ENCODE results near the gene NPFFR1. TPM values are rescaled to one million over a fixed set of nuclear protein-coding genes. Genes with fewer than 3 reads are reported as not detected.

The NPFFR1 gene, protein sequence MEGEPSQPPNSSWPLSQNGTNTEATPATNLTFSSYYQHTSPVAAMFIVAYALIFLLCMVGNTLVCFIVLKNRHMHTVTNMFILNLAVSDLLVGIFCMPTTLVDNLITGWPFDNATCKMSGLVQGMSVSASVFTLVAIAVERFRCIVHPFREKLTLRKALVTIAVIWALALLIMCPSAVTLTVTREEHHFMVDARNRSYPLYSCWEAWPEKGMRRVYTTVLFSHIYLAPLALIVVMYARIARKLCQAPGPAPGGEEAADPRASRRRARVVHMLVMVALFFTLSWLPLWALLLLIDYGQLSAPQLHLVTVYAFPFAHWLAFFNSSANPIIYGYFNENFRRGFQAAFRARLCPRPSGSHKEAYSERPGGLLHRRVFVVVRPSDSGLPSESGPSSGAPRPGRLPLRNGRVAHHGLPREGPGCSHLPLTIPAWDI
- total RNA-seq, result not detected in 2 replicates

DNA sequence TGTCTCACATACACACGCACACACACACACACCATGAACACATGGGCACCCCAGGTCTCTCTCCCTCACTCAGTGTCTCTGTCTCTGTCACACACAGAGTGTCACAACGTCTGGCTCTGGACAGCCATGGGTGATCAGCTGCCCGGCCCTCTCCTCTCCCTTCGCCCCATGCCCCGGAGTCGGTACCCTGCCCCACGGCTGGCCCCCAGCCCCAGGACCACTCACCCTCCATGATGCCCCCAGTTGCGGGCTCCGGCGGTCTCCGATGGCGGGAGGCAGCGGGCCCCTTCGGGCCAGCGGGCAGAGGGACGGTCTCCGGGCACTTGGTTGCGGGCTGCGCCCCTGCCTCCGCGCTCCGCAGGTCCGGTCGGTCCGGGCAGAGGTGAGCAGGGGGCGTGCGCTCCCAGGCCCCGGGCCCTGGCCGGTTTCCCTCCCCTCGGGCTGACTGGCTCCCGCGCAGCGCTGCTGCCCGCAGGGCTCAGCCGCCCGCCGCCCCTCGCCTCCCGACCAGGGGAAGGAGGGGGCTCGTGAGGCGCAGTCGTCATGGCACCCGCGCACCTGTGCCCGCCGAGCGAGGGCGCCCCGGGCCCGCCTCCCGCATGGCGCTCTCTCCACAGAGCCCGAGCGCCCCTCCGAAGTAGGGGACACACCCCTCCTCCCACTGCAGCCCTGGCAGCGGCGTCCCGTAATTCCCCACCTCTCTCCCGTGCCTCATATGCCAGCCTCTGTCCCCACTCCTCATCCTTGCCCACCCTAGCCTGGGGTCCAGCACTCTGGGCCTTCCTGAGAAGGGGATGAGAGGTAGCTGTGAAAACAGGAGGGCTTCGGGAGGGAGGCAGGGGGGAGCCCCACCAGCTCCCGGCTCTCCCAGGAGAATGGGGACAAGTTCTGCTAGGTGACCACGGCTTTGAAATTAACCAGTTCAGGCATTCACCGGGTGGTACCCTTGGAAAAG is at the start of gene NPFFR1:
Gene NPFFR1, minus strand, starts transcription at position 560 of the 955 bp plus-strand sequence. Its CDS starts 328 bp downstream, at position 232.

DNA sequence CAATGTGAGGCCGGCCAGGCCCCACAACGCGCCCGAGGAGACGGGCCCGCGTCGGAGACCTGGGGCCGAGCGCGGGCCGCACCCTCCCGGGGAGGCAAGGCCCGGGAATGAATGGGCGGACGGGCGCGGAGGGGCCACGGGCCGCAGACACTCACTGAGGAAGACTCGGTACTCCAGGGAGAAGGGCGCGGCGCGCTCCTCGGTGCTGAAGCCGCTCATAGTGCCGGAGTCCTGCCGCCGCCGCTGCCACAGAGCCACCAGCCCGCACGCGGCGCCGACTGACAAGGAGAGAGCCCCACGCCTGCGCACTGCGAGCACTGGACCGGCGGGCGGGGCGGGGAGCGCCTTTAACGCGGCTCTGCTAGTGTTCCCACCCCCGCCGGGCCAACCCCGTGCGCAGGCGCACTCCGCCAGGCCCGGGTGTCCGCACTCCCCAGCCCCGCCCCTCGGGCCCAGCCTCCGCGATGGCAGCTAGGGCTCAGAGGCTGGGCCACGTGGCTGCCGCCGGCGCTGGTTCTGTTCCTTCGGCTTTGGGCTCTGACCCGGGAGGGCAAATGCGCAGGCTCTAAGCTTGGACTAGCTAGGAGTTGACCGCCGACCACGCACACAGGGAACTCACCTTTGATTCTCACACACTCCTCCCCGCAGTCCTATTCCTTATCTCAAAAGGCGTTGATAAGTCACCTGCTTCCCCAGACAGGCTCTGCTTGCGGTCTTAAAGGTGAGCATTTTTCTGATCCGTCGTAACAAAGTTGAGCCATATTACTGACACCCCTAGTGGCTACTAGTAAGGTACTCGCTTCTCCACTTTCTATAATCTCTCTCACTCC is 50.5 kb downstream of the NPFFR1 start, which contains the start of gene PPA1:
Gene PPA1, minus strand, starts transcription at position 321 of the 830 bp plus-strand sequence. Its CDS starts 102 bp downstream, at position 219.

Other genes with a start within 250 kb of the NPFFR1 start
- 4.6 and 5.7 TPM in 2 replicates for gene MACROH2A2, start 231.2 kb downstream of the NPFFR1 start, total RNA-seq
- 9.0 and 11.5 TPM in 2 replicates for gene AIFM2, start 151.2 kb downstream of the NPFFR1 start, total RNA-seq
- 8.6 and 14.0 TPM in 2 replicates for gene TYSND1, start 137.3 kb downstream of the NPFFR1 start, total RNA-seq
- gene SAR1A, start 113.5 kb downstream of the NPFFR1 start, total RNA-seq, result 169 and 234 TPM in 2 replicates
- 143 TPM in 2 replicates for gene PPA1, start 50.6 kb downstream of the NPFFR1 start, total RNA-seq
- 5.3 and 8.9 TPM in 2 replicates for gene LRRC20, start 98.6 kb upstream of the NPFFR1 start, total RNA-seq
- gene EIF4EBP2, start 120.1 kb upstream of the NPFFR1 start, total RNA-seq, result 29.9 and 51.8 TPM in 2 replicates
- gene NODAL, start 157.7 kb upstream of the NPFFR1 start, total RNA-seq, result not detected in 2 replicates
- 0.40 and 1.4 TPM in 2 replicates for gene PALD1, start 194.8 kb upstream of the NPFFR1 start, total RNA-seq